Lung microvascular endothelial cell (primary cell): ENCODE measurements around the gene CPLANE2. TPM values are rescaled to one million over a fixed set of nuclear protein-coding genes. Genes with fewer than 3 reads are reported as not detected.
A peak's percentile ranks its signal among the peaks of the same experiment; 100 is the strongest.
"Not testable (repeated sequence)": the region's sequence is repeated elsewhere in the genome, so short reads cannot be mapped to it uniquely, and the experiment has no call there.

ENCODE experiments used
- DNase-seq, 2 donors: peaks; one replicate each; pipeline versions ENCODE4 v3.0.0 to v3.0.0-alpha.2; 2010; ENCODE audit warnings: low read depth in 2 of 2
- total RNA-seq: library from RNA; depleted of rRNA; stranded (reverse); fragments of >200 nt; gene quantifications from 2 replicates; pipeline ENCODE4 v1.2.1, GENCODE V29; 2014

The CPLANE2 gene, protein sequence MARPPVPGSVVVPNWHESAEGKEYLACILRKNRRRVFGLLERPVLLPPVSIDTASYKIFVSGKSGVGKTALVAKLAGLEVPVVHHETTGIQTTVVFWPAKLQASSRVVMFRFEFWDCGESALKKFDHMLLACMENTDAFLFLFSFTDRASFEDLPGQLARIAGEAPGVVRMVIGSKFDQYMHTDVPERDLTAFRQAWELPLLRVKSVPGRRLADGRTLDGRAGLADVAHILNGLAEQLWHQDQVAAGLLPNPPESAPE
- total RNA-seq = 6.7 and 7.2 TPM in 2 replicates

DNA sequence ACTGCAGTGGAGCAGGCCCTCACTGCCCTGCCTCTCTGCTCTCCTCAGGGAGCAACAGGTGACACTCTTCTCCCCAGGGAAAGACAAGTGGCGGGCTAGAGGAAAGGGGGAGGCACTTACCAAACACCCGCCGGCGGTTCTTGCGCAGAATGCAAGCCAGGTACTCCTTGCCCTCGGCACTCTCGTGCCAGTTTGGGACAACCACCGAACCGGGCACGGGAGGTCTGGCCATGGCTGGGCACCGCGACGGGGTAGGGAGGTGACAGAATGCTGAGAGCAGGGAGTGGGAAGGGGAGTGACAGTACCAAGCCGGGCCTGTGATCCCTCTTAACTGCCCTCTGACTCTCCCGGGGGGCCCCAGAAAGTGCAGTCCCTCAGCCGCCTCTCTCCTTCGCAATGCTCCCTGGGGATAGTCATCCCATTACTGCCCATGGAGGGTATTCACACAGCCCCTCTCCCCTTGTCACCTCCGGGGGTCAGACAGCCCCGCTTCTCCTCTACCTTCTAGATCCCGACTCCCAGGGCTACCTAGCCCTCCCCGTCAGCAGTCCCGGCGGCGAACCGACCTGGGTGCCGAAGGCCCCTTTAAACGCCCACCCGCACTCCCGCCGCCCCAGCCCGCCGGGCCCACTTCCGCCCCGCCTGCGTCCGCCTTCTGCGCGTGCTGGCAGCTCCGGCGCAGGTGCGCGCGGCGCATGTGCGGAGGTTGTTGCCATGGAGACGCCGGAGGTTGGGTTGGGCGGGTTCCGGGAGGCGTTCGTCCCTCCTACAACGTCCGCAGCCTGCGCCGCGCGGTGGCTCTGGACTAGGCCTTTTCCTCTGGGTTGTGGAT, at the start of gene CPLANE2:
TSS of gene CPLANE2 (minus strand) at position 673 of the 832 bp plus-strand sequence. CDS start at position 232, 441 bp downstream.
- DNase-seq = peak; percentile 92 to 95

DNA sequence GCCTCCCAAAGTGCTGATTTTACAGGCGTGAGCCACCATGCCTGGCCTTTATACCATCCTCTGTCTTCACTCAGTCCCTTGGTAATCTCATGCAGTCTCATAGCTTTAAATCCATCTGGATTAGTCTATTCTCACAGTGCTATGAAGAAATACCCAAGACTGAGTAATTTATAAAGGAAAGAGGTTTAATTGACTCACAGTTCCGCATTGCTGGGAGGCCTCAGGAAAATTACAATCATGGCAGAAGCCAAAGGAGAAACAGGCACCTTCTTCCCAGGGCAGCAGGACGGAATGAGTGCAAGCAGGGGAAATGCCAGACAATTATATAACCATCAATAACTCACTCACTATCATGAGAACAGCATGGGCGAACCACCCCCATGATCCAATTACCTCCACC, 49.1 kb upstream of the CPLANE2 start:
- DNase-seq = peak in 1 of 2 donors; percentile 2

DNA sequence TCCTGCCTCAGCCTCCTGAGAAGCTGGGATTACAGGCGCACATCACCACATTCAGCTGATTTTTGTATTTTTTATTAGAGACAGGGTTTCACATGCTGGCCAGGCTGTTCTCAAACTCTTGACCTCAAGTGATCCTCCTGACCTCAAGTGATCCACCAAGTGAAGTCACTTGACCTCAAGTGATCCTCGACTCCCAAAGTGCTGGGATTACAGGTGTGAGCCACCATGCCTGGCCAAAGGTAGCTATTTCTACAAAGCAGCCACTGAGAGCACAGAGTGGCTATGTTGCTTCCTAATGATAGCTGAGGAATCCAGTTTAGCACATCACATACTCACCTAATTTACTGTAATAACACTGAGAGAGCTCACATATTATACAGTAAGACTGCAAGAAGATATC, 44.8 kb upstream of the CPLANE2 start:
- DNase-seq = no peak

DNA sequence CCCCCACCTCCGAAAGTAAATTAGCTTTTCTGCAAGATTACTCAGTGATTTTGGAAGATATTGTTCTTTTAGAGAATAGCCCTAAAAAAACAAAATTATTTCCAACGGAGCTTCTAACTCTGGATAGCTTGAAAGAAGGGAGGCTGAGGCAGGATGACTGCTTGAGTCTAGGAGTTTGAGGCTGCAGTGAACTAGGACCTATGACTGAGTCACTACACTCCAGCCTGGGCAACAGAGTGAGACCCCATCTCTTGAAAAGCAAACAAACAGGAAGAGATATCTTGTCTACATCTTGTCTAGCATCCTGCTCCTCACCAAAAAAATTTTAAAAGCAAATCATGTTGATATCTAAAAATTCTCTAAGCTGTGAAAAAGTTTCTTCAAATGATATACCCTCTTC, 42.2 kb upstream of the CPLANE2 start:
- DNase-seq = no peak

DNA sequence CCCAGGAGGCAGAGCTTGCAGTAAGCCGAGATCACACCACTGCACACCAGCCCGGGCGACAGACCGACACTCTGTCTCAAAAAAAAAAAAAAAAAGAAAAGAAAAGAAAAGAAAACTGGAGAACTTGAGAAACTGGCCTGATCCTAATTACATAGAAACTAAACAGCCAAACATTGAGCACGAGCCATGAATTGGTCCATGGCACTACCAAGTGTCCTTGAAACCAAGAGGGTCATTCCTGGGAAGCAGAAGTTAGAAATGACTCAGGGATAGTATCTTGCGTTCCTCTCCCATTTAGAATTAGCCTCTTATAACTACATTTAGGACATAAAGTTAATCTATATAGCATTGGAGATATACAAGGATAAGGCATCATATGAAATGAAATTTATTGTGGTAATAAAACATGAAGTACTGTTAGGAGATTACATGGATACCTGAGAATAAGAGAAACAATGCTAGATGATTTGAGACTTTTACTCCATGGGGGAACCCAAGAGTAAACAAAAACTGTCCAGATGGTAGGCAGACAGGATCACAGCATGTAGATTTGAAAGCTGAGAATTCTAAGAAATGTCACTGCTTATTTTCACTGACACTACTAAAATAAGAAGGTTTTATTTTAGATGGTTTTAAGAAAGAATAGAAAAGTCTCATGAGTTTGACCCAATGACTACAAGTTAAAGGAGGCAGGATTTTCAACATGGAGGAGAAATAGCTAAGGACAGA, 39.5 kb upstream of the CPLANE2 start:
- no peak for DNase-seq

DNA sequence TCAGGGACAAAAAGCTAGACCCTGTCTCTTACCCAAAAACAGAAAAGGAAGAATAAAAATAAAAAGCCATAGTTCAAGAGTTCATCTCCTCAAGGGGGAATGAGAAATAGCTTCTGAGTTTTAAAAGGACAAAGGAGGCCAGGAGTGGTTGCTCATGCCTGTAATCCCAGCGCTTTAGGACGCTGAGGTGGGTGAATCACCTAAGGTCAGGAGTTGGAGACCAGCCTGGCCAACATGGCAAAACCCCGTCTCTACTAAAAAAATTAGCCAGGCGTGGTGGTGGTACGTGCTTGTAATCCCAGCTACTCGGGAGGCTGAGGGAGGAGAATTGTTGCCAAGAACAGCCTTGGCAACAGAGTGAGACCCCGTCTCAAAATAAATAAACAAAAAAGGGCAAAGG, 38.6 kb upstream of the CPLANE2 start:
- DNase-seq = no peak

DNA sequence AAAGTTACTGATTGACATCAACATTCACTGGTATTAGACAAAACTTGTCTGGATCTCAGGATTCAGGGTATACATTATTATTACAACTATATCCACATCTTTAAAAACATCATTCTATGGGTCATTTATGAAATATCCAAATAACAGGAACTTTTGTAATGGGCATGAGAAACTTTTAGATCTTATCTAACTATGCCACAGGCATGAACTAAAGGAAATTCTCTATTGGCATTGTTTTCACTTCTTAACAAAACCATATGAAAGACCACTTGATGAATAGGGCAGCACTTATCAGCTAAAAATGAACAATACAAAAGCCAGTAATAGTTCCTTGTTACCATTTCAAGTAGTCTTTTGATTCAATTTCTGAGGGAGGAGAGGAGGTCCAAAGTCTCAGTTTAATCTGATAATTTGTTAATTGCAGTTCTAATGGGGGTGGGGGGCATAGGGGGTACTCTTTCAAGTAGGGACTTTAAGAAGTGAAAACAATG, 30.8 kb upstream of the CPLANE2 start:
- peak in 1 of 2 donors; percentile 17 for DNase-seq

DNA sequence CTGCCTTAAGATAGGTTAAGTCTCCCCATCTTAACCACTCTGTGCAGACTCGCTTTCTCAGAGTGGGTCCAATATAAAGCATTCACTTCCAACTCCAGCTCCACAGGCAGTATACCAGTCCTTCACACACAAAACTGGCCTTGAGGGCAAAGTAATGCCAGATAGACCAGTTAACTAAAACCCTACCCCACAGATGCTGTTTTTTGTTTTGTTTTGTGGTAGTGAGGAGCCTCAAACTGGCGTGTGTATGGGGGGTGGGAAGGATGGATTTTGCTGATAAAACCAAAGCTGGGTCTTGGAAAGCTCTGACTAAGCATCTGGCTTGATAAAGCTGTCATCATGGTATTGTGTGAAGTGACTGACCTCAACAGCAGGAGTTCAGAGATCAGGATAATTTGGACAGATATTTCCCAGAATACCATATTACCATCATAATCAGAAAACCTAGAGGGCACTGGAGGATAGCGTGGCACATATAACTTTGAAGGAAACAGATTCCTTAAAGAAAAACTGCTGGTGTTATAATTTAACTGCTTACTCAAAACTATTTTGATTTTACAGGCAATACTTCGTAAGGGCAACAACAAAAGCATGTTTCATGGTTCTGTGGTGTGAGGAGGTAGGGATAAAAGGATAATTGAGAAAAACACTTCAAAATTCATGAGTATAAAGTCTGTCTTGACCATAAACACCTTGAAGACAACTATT, 29.6 kb upstream of the CPLANE2 start:
- DNase-seq = peak; percentile 55 to 83

DNA sequence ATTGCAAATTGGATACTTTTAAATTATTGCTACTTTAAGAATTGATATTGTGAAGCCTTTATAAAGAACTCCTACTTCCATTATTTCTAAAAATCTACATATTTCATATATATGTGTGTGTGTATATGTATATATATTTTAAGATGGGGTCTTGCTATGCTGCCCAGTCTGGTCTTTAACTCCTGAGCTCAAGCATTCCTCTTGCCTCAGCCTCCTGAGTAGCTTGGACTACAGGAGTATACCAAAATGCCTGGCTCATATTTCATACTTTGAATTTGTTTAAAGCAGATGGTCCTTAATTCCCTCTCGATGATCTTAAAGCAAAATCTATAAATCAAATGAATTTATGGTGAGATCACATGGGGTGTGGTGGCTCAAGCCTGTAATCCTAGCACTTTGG, 25.1 kb upstream of the CPLANE2 start:
- DNase-seq = no peak

DNA sequence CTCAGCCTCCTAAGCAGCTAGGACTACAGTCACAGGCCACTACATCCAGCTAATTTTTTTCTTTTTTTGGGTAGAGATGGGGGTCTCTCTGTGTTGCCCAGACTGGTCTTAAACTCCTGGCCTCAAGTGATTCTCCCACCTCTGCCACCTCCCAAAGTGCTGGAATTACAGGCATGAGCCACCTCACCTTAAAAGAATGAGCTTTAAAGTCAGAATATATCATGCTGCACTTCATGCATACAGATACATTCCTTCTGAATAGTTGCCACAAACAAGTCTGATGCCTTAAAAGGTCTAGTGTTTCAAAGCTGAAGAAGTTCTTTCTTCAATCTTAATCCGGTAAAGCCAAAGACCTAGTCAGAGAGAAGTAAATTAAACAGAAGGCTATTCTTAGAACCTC, 23.8 kb upstream of the CPLANE2 start:
- no peak for DNase-seq

DNA sequence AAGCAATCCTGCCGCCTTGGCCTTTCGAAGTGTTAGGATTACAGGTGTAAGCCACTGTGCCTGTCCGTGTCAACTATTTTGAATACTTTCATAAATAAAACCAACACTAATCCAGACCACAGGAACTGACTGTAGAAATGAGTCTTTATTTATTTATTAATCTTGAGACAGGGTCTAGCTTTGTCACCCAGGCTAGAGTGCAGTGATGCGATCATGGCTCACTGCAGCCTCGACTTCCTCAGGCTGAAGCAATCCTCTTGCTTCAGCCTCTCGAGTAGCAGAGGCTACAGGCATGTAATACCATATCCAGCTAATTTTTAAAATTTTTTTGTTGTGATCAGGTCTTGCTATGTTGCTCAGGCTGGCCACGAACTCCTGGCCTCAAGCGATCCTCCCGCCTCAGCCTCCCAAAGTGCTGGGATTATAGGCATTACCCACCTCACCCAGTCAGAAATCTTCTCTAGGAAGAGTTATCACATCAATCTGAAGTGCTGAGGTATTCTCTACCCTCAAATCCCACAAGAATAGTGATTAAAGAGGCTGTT, 21.7 kb upstream of the CPLANE2 start:
- DNase-seq = no peak

DNA sequence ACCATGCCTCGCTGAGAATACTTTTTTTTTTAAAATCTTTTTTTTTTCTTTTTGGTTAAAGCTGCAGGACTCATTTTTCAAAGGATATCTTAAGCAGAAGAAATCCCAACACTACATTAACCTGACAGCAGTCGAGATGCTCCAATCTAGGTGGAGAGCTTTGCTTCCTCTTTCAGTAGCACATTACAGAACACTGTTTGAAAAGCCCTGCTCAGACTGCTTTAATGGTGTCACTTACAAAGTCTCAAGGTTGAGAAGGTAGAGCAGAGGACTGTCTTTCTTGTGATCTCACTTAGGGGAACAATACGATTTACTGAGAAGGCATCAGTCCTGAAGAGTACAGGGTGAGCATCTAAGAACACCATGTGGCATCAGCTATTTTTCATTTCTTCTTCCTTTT, 21.0 kb upstream of the CPLANE2 start:
- no peak for DNase-seq

DNA sequence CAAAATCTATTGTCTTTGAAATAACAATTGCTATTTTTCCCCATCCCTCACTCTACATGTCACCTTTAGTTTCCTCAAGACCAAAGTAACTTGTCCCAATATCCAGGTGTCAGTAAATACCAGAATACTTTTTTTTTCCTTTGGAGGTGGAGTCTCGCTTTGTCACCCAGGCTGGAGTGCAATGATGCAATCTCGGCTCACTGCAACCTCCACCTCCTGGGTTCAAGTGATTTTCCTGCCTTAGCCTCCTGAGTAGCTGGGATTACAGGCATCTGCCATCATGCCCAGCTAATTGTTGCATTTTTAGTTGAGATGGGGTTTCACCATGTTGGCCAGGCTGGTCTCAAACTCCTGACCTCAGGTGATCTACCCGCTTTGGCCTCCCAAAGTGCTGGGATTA, 20.6 kb upstream of the CPLANE2 start:
- DNase-seq = not testable (repeated sequence)

DNA sequence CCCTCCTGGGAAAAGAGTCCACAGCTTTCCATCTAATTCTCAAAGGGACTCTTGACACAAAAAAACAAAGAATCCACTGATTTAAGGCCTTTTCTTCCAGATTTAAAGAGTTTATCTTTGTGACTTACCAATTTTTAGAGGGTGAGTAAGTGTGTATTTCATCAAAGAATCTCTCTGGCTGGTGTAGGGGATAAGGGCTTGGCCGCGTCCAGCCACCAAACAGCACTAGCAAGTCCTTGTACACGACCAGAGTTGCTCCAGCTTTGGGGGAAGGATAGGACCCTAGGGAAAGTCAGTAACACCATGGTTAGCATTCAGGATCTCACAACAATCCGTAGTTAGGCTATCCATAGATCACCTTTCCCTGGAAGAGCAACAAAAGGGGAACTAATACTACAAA, 19.5 kb upstream of the CPLANE2 start:
- no peak for DNase-seq

DNA sequence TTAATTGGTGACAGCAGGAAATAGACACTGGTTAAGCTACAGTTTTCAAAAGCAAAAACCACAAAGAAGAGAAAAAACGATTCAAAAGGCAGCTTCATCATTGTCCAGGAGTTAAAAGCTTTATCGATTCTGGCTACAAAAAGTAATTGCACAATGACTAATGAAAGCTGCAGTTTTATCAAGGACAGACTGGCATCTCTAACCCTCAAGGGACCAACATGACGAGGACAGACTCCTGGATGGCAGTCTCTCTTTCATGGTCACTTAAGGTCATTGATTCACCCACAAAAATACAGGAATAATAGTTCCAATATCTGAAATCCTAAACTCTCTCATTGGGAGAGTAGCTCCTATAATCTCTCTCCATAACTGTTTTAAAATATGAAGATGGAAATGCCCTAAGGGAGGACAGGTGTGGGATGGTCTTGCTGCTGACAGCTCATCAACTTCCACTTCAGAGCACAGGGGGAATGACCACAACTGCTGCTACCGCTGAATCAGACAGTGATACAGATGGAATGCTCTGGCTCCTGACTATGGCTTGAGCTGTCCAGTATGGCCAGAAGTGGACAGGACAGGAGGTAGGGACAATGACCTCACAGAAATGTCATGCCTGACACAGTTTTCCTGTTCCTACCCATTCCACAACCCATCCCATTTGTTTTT, 17.4 kb upstream of the CPLANE2 start:
- peak in 1 of 2 donors; percentile 34 for DNase-seq

DNA sequence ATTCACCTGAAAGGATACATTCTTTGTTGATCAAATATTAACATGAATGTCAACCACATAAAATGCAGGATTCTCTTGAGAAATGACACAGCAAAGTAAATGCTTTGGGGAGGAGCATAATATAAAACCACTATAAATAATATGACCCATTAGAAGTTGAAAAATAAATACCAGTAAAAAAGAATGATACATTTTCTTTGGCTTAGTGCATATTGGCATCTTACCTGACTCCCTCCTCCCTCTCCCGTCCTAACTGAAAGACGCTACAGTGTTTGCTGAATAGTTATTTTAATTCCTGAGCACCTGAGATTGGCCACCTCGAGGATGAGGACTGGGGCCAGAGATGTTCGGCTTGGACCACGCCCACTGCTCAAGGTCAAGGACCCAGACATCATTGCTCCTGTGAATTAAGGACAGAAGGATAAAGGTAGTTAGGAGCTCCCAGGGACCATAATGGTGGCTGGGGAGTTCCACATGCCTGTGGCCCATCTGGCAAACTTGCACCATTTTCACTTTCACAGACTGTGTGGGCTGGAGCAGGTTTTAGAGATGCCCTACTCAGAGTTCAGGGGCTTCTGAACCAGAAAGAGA, 16.4 kb upstream of the CPLANE2 start:
- DNase-seq = no peak

DNA sequence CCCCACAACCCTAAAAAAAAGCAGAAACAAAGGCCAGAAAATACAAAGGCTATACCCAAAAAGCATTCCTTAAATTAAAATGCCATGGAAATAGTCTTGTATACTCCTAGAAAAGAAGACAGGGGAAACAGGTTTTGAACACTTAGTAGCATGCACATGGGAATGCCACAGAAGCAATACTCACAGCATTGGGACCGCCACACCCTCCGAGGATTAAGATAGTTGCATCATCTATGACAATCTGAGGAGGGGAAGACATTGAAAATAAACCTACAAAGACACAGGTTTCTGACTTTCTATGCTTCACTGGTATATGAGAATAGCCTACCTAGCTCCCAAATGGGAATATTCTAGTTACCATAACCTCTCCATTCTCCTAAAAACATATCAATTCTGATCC, 15.9 kb upstream of the CPLANE2 start:
- no peak for DNase-seq

DNA sequence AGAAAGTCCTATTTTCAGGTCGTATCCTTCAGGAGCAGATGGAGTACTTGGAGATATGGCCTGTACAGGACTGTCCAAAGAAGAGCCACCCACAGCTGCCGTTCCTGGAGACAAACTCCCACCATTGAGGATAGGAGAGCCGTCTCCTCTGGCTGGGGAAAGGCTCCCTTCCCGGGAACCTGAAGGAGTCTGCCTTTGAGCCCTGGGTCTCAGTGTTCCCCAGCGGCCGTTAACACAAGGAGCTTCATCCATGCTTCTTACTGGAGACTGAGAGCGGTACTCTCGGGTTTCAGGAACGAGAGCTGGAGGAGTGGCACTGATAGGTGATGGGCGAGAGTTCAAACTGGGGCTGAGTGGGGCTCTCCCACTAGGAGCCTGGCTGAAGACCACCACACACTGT, 14.4 kb upstream of the CPLANE2 start:
- DNase-seq = no peak

DNA sequence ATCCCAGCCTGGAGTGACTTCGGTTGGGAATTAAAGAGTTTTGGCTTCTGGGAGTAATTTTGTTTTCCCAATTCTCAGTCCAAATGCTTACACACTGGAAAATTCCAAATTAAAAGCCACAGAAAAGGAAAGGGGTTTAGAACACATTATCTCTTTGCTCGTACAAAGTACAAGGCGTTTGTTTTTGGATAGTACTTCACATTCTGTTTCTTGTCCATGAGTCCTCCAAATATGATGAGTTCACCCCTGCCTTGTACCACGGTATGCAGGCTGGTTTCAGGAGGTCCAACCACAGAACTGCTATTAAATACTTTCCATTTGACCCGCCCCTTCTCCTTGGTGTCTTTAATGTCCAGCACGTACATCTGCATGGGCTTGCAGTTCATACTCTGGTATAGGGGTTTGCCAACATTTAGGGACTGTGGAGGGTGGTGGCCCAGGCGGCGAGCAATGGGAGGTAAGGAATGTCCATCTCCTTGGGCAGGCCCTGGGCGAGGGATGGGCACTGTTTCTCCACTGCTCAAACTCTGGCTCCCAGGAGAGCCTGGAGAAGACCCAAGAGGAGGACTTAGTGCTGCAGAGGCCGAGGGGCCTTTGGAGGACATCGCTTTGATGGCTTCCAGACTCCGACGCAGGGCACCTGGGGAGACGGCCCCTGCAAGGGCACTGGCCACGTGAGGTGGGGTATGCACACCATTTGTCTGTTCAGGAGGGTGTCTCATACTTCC, 13.7 kb upstream of the CPLANE2 start:
- no peak for DNase-seq
